Activated CD4-positive, alpha-beta T cell treated with anti-CD3 and anti-CD28 coated beads, Interleukin-2, Interleukin-4, amounts not matched to agents 100 ng/mL and 50 ng/mL, durations not matched to agents 16 hours and 8 hours (primary cell): ENCODE data around the gene OR2A1.
"Not testable (repeated sequence)": the region's sequence is repeated elsewhere in the genome, so short reads cannot be mapped to it uniquely, and the experiment has no call there.

Experiments
- DNase-seq: peaks from one replicate; pipeline ENCODE4 v3.0.0-alpha.2; 2020; ENCODE audit warnings: low spot score

OR2A1 gene

DNA sequence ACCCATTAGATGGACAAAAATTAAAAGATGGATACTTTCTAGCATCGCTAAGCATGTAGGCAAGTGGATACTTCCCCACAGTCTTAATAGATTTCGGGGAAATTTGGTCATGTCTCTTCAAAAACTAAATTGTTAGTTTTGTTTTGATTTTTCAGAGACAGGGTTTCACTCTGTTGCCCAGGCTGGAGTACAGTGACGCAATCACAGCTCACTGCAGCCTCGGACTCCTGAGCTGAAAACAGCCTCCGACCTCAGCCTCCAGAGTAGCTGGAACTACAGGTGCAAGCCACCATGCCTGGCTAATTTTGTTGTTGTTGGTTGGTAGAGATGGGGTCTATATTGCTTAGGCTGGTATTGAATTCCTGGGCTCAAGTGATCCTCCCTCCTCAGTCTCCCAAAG, 13.6 kb downstream of the OR2A1 start:
- DNase-seq: not testable (repeated sequence)

DNA sequence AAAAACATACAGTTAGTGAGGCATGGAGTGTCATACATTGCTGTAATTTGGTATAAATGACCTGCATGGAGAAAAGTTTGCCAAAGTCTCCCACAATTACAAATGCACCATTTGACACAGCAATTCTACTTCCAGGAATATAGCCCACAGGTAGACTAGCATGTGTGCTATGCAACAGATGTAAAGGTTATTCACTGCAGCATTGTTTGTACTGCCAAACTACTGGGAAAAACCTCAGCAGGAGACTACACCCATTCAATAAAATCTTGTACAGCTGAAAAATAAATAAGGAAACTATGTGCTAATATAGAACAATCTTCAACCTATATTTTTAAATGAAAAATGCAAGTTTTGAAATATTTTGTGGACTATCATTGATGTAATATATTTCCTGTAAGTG, 17.8 kb downstream of the OR2A1 start:
- DNase-seq: not testable (repeated sequence)

- DNase-seq: not testable (repeated sequence)
These were observed 19.2 kb downstream of the OR2A1 start for GRCh38 chr7:144331221-144331995.

GRCh38 chr7:144331996-144332288, 19.7 kb downstream of the OR2A1 start:
- not testable (repeated sequence) for DNase-seq

DNA sequence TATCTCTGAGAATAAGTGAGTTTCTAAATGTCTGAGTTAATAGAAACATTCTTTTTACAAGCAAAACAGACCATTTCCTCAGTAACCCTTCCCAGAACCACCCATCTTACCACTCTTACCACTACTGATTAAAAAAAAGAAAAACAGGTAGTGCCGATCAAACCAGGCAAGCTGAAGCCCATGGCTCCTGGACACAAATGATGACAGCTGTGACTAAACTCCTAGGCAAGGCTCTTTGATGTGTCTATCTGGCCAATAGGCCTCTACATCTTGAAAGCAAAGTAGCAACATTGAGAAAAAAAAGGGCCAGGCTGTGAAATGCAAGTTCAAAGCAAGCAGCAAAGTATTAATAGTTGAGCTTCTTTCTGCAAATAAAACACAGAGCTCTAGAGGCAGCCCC, 36.4 kb downstream of the OR2A1 start:
- DNase-seq: not testable (repeated sequence)

GRCh38 chr7:144351667-144352066, 39.4 kb downstream of the OR2A1 start:
- not testable (repeated sequence) for DNase-seq

DNA sequence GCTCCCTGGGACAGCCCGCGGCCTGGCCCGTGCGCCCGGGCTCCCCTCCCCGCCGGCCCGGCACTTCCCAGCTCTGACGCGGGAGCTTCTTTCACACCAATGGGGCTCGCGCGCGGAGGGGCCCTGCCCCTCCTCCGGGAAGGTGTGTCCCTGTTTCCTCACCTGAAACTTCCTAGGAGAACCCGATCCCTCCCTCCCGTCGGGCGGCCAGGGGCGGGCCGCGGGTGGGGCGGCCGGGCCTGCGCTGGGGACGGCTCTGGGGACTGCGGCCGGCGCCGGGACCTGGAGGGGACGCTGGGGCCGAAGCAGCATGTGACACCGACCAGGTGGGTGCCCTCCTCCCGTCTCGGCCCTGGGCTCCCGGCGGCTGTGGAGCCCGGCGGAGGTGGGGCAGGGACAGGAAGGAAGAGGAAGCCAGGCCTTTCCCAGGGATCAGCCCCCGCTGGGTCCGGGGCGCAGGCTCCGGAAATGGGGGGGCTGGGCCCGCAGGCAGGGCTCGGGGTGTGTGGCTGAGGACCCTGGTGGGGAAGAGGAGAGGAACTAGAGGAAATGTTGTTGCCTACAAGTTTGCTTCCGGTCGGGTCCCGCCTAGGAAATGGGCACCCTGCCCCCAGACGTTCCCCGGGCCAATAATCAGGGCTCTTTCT, 43.1 kb downstream of the OR2A1 start, which contains the start of gene ARHGEF5:
Gene ARHGEF5, plus strand, starts transcription at position 227 of the 647 bp plus-strand sequence. CDS start 7,268 bp downstream, outside the sequence.
- DNase-seq: not testable (repeated sequence)

DNA sequence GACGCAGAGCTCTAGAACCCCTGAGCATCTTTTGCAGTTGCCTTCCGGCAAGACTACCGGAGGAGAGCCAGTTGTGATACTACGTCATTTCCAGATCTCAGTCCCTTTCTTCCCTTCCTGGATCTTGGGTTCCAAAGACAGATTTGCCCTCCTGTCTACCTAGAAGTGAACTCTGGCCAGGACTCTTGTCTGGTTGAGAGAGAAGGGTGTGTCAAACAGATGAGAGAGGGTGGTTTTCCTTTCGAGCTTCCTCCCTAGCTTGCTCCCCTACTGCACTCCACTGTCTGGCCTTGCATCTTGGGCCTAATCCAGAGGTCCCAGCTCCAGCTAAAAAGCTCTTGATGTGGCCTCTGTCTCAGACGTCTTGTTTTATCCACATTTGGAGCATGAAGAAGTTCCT, 44.0 kb downstream of the OR2A1 start:
- DNase-seq: not testable (repeated sequence)

GRCh38 chr7:144356860-144357259, 44.6 kb downstream of the OR2A1 start:
- DNase-seq: not testable (repeated sequence)

GRCh38 chr7:144362061-144362460, 49.8 kb downstream of the OR2A1 start:
- DNase-seq: not testable (repeated sequence)

DNA sequence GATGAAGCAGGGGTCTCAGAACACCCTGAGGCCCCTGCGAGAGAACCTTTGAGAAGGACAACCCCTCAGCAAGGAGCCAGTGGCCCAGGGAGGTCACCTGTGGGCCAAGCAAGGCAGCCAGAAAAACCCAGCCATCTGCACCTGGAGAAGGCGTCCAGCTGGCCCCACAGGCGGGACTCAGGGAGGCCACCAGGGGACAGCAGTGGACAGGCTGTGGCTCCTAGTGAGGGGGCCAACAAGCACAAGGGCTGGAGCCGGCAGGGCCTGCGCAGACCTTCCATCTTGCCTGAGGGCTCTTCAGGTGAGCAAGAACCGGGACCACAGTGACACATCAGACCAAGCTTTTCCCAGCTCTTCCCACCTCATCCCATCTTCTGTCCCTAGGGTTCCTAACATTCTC, 53.3 kb downstream of the OR2A1 start:
- DNase-seq: not testable (repeated sequence)

DNA sequence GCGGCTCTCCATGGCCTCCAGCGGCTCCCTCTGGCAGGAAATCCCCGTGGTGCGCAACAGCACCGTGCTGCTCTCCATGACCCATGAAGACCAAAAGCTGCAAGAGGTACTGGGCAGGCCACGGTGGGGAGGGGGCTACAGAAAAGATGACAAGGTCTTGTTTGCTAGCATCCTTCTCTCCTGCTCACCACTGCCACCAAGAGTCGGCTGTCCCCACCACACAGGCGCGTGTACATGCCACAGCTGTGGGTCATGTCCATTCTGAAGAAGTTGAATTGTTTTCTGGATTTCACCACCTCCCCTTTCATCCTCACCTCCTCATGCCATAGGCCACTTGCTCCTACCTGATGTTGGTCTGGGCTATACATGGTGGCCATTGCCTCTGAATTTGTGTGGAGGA, 55.0 kb downstream of the OR2A1 start:
- DNase-seq: not testable (repeated sequence)

DNA sequence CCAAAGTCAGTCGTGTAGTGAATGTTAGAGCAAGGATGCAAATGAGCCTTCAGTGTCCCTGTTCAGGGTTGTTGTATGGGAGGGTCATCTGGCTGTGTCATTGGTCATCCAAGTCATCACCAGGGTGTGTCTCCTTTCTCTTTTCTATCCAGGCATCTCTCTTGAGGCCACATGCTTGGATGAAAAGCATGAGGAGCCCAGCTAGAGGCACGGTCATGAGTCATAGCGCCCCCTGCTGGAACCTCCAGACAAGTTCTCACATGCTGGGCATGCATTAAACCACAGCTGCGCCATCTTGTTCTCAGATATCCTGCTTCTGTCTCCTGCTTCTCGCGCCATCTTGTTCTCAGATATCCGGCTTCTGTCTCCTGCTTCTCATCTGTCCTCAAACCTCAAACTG, 57.0 kb downstream of the OR2A1 start:
- not testable (repeated sequence) for DNase-seq
